ENCODE measurements around the gene SLC44A1.
"Not testable (repeated sequence)": the region's sequence is repeated elsewhere in the genome, so short reads cannot be mapped to it uniquely, and the experiment has no call there.

The SLC44A1 gene

GRCh38 chr9:105242062-105242461, 2.4 kb upstream of the SLC44A1 start:
- no peak for DNase-seq (ENCODE audit: low read depth in 2 of 2)

GRCh38 chr9:105242557-105242956, 1.9 kb upstream of the SLC44A1 start:
- no peak for DNase-seq (ENCODE audit: low read depth in 2 of 2)

- DNase-seq (ENCODE audit: low read depth in 2 of 2): no peak
Observed at GRCh38 chr9:105243015-105243686, 1.3 kb upstream of the SLC44A1 start.

- DNase-seq (ENCODE audit: low read depth in 2 of 2): no peak
Observed at GRCh38 chr9:105244734-105245028, 230 bp downstream of the SLC44A1 start.

- peak; percentile 6 to 7 for DNase-seq (ENCODE audit: low read depth in 2 of 2)
Observed at GRCh38 chr9:105245029-105245890, 809 bp downstream of the SLC44A1 start.

- no peak for DNase-seq (ENCODE audit: low read depth in 2 of 2)
Observed at GRCh38 chr9:105245891-105246161, 1.4 kb downstream of the SLC44A1 start.

- no peak for DNase-seq (ENCODE audit: low read depth in 2 of 2)
Observed at GRCh38 chr9:105246656-105247173, 2.3 kb downstream of the SLC44A1 start.

GRCh38 chr9:105248691-105249090, 4.2 kb downstream of the SLC44A1 start:
- no peak for DNase-seq (ENCODE audit: low read depth in 2 of 2)

- DNase-seq (ENCODE audit: low read depth in 2 of 2): no peak
Observed at GRCh38 chr9:105251133-105251532, 6.7 kb downstream of the SLC44A1 start.

GRCh38 chr9:105251733-105252404, 7.4 kb downstream of the SLC44A1 start:
- DNase-seq (ENCODE audit: low read depth in 2 of 2): no peak

- DNase-seq (ENCODE audit: low read depth in 2 of 2): no peak
Observed at GRCh38 chr9:105252405-105252756, 7.9 kb downstream of the SLC44A1 start.

- no peak for DNase-seq (ENCODE audit: low read depth in 2 of 2)
Observed at GRCh38 chr9:105254226-105254625, 9.8 kb downstream of the SLC44A1 start.

- DNase-seq (ENCODE audit: low read depth in 2 of 2): no peak
Observed at GRCh38 chr9:105255421-105255820, 11.0 kb downstream of the SLC44A1 start.

GRCh38 chr9:105256569-105256968, 12.1 kb downstream of the SLC44A1 start:
- DNase-seq (ENCODE audit: low read depth in 2 of 2): not testable (repeated sequence)

- no peak for DNase-seq (ENCODE audit: low read depth in 2 of 2)
Observed at GRCh38 chr9:105257809-105258208, 13.4 kb downstream of the SLC44A1 start.

GRCh38 chr9:105258225-105258737, 13.8 kb downstream of the SLC44A1 start:
- no peak for DNase-seq (ENCODE audit: low read depth in 2 of 2)

GRCh38 chr9:105259274-105259673, 14.8 kb downstream of the SLC44A1 start:
- DNase-seq (ENCODE audit: low read depth in 2 of 2): no peak

GRCh38 chr9:105259731-105260612, 15.5 kb downstream of the SLC44A1 start:
- DNase-seq (ENCODE audit: low read depth in 2 of 2): no peak

GRCh38 chr9:105262497-105262896, 18.0 kb downstream of the SLC44A1 start:
- no peak for DNase-seq (ENCODE audit: low read depth in 2 of 2)

GRCh38 chr9:105264380-105264779, 19.9 kb downstream of the SLC44A1 start:
- DNase-seq (ENCODE audit: low read depth in 2 of 2): no peak

- not testable (repeated sequence) for DNase-seq (ENCODE audit: low read depth in 2 of 2)
Observed at GRCh38 chr9:105268254-105268653, 23.8 kb downstream of the SLC44A1 start.

- no peak for DNase-seq (ENCODE audit: low read depth in 2 of 2)
Observed at GRCh38 chr9:105269593-105269992, 25.1 kb downstream of the SLC44A1 start.

All from stimulated activated CD4-positive, alpha-beta T cell treated with anti-CD3 and anti-CD28 coated beads, Interleukin-4, amount 100 ng/mL, for 48 hours (primary cell).